ENCODE results near the gene HIRA.
"Not testable (repeated sequence)": the region's sequence is repeated elsewhere in the genome, so short reads cannot be mapped to it uniquely, and the experiment has no call there.

HIRA gene

GRCh38 chr22:19461506-19461905, 30.0 kb upstream of the HIRA start:
- no peak for DNase-seq

GRCh38 chr22:19460036-19460435, 28.5 kb upstream of the HIRA start:
- DNase-seq: no peak

- no peak for DNase-seq
Measured at GRCh38 chr22:19457828-19458428, 26.4 kb upstream of the HIRA start.

- no peak for DNase-seq
Measured at GRCh38 chr22:19456541-19456940, 25.0 kb upstream of the HIRA start.

GRCh38 chr22:19455585-19456370, 24.2 kb upstream of the HIRA start:
- no peak for DNase-seq

- DNase-seq: no peak
Measured at GRCh38 chr22:19455033-19455432, 23.5 kb upstream of the HIRA start.

GRCh38 chr22:19454156-19454555, 22.6 kb upstream of the HIRA start:
- DNase-seq: no peak

- DNase-seq: no peak
Measured at GRCh38 chr22:19453718-19454117, 22.2 kb upstream of the HIRA start.

- DNase-seq: no peak
Measured at GRCh38 chr22:19451570-19451969, 20.0 kb upstream of the HIRA start.

GRCh38 chr22:19450363-19451175, 19.0 kb upstream of the HIRA start:
- no peak for DNase-seq

- no peak for DNase-seq
Measured at GRCh38 chr22:19449422-19449767, 17.9 kb upstream of the HIRA start.

- peak; percentile 83 for DNase-seq
Measured at GRCh38 chr22:19448739-19449421, 17.3 kb upstream of the HIRA start.

GRCh38 chr22:19448076-19448607, 16.6 kb upstream of the HIRA start:
- no peak for DNase-seq

GRCh38 chr22:19447330-19448075, 16.0 kb upstream of the HIRA start, which contains the start of gene C22orf39:
TSS of gene C22orf39 (minus strand) at chr22:19447711. CDS start at chr22:19447688, 23 bp downstream.
- DNase-seq: peak; percentile 88

GRCh38 chr22:19446603-19447329, 15.2 kb upstream of the HIRA start:
- DNase-seq: no peak

GRCh38 chr22:19445279-19445982, 13.9 kb upstream of the HIRA start:
- not testable (repeated sequence) for DNase-seq

GRCh38 chr22:19443544-19444211, 12.1 kb upstream of the HIRA start:
- DNase-seq: no peak

- no peak for DNase-seq
Measured at GRCh38 chr22:19442166-19442565, 10.6 kb upstream of the HIRA start.

- no peak for DNase-seq
Measured at GRCh38 chr22:19440411-19441195, 9.1 kb upstream of the HIRA start.

All from stimulated activated CD4-positive, alpha-beta T cell treated with anti-CD3 and anti-CD28 coated beads, Interleukin-1b, Interleukin-23, amount 100 ng/mL, for 48 hours (primary cell).